DOHH2 (cell line): ENCODE measurements around the gene SP1.

Experiments used
- H3F3A ChIP-seq: fragments of 200-600 bp; sonication (generic), shearing (Covaris generic); 2 replicates; pipeline ENCODE4 v1.6.0; 2016; ENCODE audit warnings: antibody characterized with exemption, mild to moderate bottlenecking; ENCODE audit not compliant: control insufficient read depth, insufficient read depth
- H3K27ac ChIP-seq: fragments of 200-600 bp; sonication (generic); 2 replicates; pipeline ENCODE4 v1.5.1; 2014; ENCODE audit warnings: low read depth, mild to moderate bottlenecking, low read length, moderate library complexity
- H3K27me3 ChIP-seq: fragments of 200-600 bp; sonication (generic); 2 replicates; pipeline ENCODE4 v1.6.1; 2014; ENCODE audit warnings: mild to moderate bottlenecking, low read length, mixed read lengths; ENCODE audit not compliant: control insufficient read depth
- H3K36me3 ChIP-seq: fragments of 200-600 bp; sonication (generic); 2 replicates; pipeline ENCODE4 v1.6.1; 2014; ENCODE audit warnings: mild to moderate bottlenecking, low read length, moderate library complexity, mixed read lengths; ENCODE audit not compliant: control insufficient read depth
- H3K4me1 ChIP-seq: fragments of 200-600 bp; sonication (generic); 2 replicates; pipeline ENCODE4 v1.6.1; 2014; ENCODE audit warnings: mild to moderate bottlenecking, low read length, mixed read lengths; ENCODE audit not compliant: control insufficient read depth
- H3K4me2 ChIP-seq: fragments of 200-600 bp; sonication (generic); 2 replicates; pipeline ENCODE4 v1.6.0; 2014; ENCODE audit warnings: mild to moderate bottlenecking, low read length, moderate library complexity
- H3K4me3 ChIP-seq: fragments of 200-600 bp; sonication (generic); 2 replicates; pipeline ENCODE4 v1.5.1; 2014; ENCODE audit warnings: mild to moderate bottlenecking, low read length, mixed read lengths
- H3K79me2 ChIP-seq: fragments of 200-600 bp; sonication (generic); 2 replicates; pipeline ENCODE4 v1.6.1; 2014; ENCODE audit warnings: mild to moderate bottlenecking, low read length, mixed read lengths; ENCODE audit not compliant: control insufficient read depth
- H3K9me2 ChIP-seq: fragments of 200-600 bp; sonication (generic); replicated peaks from 2 replicates; pipeline ENCODE4 v1.6.1; 2014; ENCODE audit warnings: mild to moderate bottlenecking, low read length, mixed read lengths; ENCODE audit not compliant: control insufficient read depth
- H3K9me3 ChIP-seq: fragments of 200-600 bp; sonication (generic); 2 replicates; pipeline ENCODE4 v1.6.1; 2014; ENCODE audit warnings: antibody characterized with exemption, low read length, mixed read lengths; ENCODE audit not compliant: control insufficient read depth, insufficient read depth
- H4K20me1 ChIP-seq: fragments of 200-600 bp; sonication (generic); 2 replicates; pipeline ENCODE4 v1.6.0; 2014; ENCODE audit warnings: low read depth, mild to moderate bottlenecking, antibody characterized with exemption, low read length, moderate library complexity; ENCODE audit not compliant: control insufficient read depth, insufficient read depth
- CTCF ChIP-seq: fragments of 200-600 bp; sonication (generic); IDR thresholded peaks from one replicate; pipeline ENCODE4 v1.5.1; 2014; ENCODE audit warnings: antibody characterized with exemption, mild to moderate bottlenecking, low read depth, low read length; ENCODE audit not compliant: poor library complexity, severe bottlenecking
- EZH2phosphoT487 ChIP-seq: fragments of 200-600 bp; sonication (generic); IDR thresholded peaks from 2 replicates; pipeline ENCODE4 v1.6.1; 2017; ENCODE audit warnings: borderline replicate concordance, mild to moderate bottlenecking, antibody characterized with exemption, low read length, moderate library complexity, mixed read lengths

Gene SP1

GRCh38 chr12:53333289-53333688 is 46.7 kb upstream of the SP1 start:
- H3K9me2 ChIP-seq: no peaks in the 10 kb centered on the region
- no peaks in the 10 kb centered on the region for H3F3A ChIP-seq
- no peak for TF ChIP-seq CTCF
- TF ChIP-seq EZH2phosphoT487: no peak
- no peak overlapping the region for H3K27ac ChIP-seq
- H3K9me3 ChIP-seq: no peaks in the 10 kb centered on the region
- H3K79me2 ChIP-seq: no peaks in the 10 kb centered on the region
- H3K4me1 ChIP-seq: peaks cover 30% of the 10 kb centered on the region
- no peaks in the 10 kb centered on the region for H3K36me3 ChIP-seq
- H3K27me3 ChIP-seq: peaks cover 23% of the 10 kb centered on the region
- no peaks in the 10 kb centered on the region for H4K20me1 ChIP-seq
- H3K4me2 ChIP-seq: no peak overlapping the region
- H3K4me3 ChIP-seq: no peak overlapping the region

GRCh38 chr12:53333845-53334244 is 46.1 kb upstream of the SP1 start:
- H3K9me2 ChIP-seq: no peaks in the 10 kb centered on the region
- H3K9me3 ChIP-seq: no peaks in the 10 kb centered on the region
- no peak for TF ChIP-seq CTCF
- TF ChIP-seq EZH2phosphoT487: no peak
- no peaks in the 10 kb centered on the region for H3K79me2 ChIP-seq
- H3K27me3 ChIP-seq: peaks cover 23% of the 10 kb centered on the region
- H3K36me3 ChIP-seq: no peaks in the 10 kb centered on the region
- H3F3A ChIP-seq: no peaks in the 10 kb centered on the region
- H3K27ac ChIP-seq: no peak overlapping the region
- H3K4me1 ChIP-seq: peaks cover 35% of the 10 kb centered on the region
- H4K20me1 ChIP-seq: no peaks in the 10 kb centered on the region
- no peak overlapping the region for H3K4me2 ChIP-seq
- H3K4me3 ChIP-seq: no peak overlapping the region

- Histone ChIP-seq H4K20me1 (no peaks in the 10 kb centered on the region), H3K27ac (no peak overlapping the region), H3K79me2 (no peaks in the 10 kb centered on the region), H3K27me3 (peaks cover 23% of the 10 kb centered on the region), H3K4me2 (no peak overlapping the region), H3K4me1 (peaks cover 35% of the 10 kb centered on the region), H3K4me3 (no peak overlapping the region), H3K9me2 (no peaks in the 10 kb centered on the region), H3K36me3 (no peaks in the 10 kb centered on the region), H3K9me3 (no peaks in the 10 kb centered on the region), H3F3A (no peaks in the 10 kb centered on the region)
- TF ChIP-seq CTCF: no peak
- TF ChIP-seq EZH2phosphoT487: no peak
Measured at GRCh38 chr12:53334822-53335221, 45.2 kb upstream of the SP1 start.
